GM12891 (cell line): ENCODE measurements around the gene ADGRE2.
"Not testable (repeated sequence)": the region's sequence is repeated elsewhere in the genome, so short reads cannot be mapped to it uniquely, and the experiment has no call there.

ENCODE experiments used
- PAX5 ChIP-seq: IDR thresholded peaks from 2 replicates; pipeline ENCODE4 v1.6.1; 2011; ENCODE audit warnings: low read length, moderate library complexity, mild to moderate bottlenecking; ENCODE audit not compliant: insufficient read depth, severe bottlenecking
- POLR2A ChIP-seq: IDR thresholded peaks from 2 replicates; pipeline ENCODE4 v1.6.1; 2011; ENCODE audit warnings: low read depth, low read length, control low read depth
- POLR2AphosphoS5 ChIP-seq: IDR thresholded peaks from 2 replicates; pipeline ENCODE4 v1.6.1; 2011; ENCODE audit warnings: low read depth, low read length, control low read depth
- SPI1 ChIP-seq: IDR thresholded peaks from 2 replicates; pipeline ENCODE4 v1.6.1; 2011; ENCODE audit warnings: low read depth, low read length, control low read depth
- TAF1 ChIP-seq: IDR thresholded peaks from 2 replicates; pipeline ENCODE4 v1.6.1; 2011; ENCODE audit warnings: low read depth, low read length, control low read depth

DNA sequence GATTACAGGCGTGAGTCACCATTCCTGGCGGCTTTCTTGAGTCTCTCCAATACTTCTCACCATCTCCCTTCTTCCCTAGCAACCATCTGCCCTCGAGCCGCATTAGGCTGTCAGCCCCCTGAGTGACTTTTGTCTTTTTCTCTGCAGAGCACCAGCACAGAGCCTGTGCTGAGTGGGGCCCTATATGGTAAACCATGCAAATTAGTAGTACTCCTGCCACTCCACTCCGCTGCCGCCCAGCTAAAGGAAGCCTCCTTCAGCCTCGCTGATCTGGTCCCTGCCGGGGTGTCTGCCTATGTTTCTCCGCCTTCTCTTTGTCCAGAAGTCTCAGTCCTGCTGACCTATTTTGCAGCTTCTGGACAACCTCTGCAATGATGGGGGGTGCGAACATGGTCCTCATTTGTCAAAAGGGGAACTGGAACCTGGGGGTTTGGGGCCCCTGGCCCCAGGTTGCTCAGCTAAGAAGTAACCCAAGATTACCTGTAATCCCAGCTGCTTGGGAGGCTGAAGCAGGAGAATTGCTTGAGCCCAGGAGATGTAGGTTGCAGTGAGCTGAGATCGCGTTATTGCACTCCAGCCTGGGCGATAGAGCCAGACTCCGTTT lies 2.4 kb upstream of the ADGRE2 start:
- not testable (repeated sequence) for TF ChIP-seq POLR2A, POLR2AphosphoS5, TAF1, PAX5
- TF ChIP-seq SPI1, result peak; percentile 97
